WTC11 (cell line): ENCODE data around the gene FTCD.

Experiments used
- ATF2 ChIP-seq: sonication (generic); formaldehyde crosslinking; IDR thresholded peaks from 2 replicates; pipeline ENCODE4 v1.8.1; 2022; ENCODE audit warnings: low read depth, missing genetic modification reagents, borderline replicate concordance
- ESRRA ChIP-seq: sonication (generic); formaldehyde crosslinking; IDR thresholded peaks from 2 replicates; pipeline ENCODE4 v1.8.1; 2022; ENCODE audit warnings: mild to moderate bottlenecking, missing genetic modification reagents, borderline replicate concordance
- GTF2I ChIP-seq: fragments of 250-450 bp; sonication (Bioruptor Pico); conservative IDR thresholded peaks from 2 replicates; pipeline ENCODE4 v1.4.0; 2021; ENCODE audit warnings: mild to moderate bottlenecking
- SP1 ChIP-seq: sonication (generic); formaldehyde crosslinking; conservative IDR thresholded peaks from 2 replicates; pipeline ENCODE4 v1.8.1; 2022; ENCODE audit warnings: missing genetic modification reagents
- TEAD4 ChIP-seq: sonication (generic); formaldehyde crosslinking; IDR thresholded peaks from 2 replicates; pipeline ENCODE4 v1.8.0; 2022; ENCODE audit warnings: mild to moderate bottlenecking, missing genetic modification reagents
- TF ChIP-seq, protein P1 (sequence below): sonication (generic); formaldehyde crosslinking; IDR thresholded peaks from 2 replicates; pipeline ENCODE4 v1.8.0; 2022; ENCODE audit warnings: mild to moderate bottlenecking, missing genetic modification reagents
- TF ChIP-seq, protein P2 (sequence below): fragments of 200-600 bp; IDR thresholded peaks from 2 replicates; pipeline ENCODE4 v1.8.0; 2022; ENCODE audit warnings: antibody characterized with exemption
- TF ChIP-seq, protein P3 (sequence below): sonication (generic); formaldehyde crosslinking; IDR thresholded peaks from 2 replicates; pipeline ENCODE4 v1.8.0; 2022; ENCODE audit warnings: mild to moderate bottlenecking, missing genetic modification reagents

GRCh38 chr21:46182548-46183336, 27.4 kb upstream of the FTCD start:
- TF ChIP-seq TEAD4 (no peak), GTF2I (CRISPR knock-in tag) (no peak), ATF2 (CRISPR knock-in tag) (no peak), ESRRA (CRISPR knock-in tag) (no peak), SP1 (CRISPR knock-in tag) (no peak)
- TF ChIP-seq, protein P1, sequence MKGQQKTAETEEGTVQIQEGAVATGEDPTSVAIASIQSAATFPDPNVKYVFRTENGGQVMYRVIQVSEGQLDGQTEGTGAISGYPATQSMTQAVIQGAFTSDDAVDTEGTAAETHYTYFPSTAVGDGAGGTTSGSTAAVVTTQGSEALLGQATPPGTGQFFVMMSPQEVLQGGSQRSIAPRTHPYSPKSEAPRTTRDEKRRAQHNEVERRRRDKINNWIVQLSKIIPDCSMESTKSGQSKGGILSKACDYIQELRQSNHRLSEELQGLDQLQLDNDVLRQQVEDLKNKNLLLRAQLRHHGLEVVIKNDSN: no peak
- TF ChIP-seq, protein P2, sequence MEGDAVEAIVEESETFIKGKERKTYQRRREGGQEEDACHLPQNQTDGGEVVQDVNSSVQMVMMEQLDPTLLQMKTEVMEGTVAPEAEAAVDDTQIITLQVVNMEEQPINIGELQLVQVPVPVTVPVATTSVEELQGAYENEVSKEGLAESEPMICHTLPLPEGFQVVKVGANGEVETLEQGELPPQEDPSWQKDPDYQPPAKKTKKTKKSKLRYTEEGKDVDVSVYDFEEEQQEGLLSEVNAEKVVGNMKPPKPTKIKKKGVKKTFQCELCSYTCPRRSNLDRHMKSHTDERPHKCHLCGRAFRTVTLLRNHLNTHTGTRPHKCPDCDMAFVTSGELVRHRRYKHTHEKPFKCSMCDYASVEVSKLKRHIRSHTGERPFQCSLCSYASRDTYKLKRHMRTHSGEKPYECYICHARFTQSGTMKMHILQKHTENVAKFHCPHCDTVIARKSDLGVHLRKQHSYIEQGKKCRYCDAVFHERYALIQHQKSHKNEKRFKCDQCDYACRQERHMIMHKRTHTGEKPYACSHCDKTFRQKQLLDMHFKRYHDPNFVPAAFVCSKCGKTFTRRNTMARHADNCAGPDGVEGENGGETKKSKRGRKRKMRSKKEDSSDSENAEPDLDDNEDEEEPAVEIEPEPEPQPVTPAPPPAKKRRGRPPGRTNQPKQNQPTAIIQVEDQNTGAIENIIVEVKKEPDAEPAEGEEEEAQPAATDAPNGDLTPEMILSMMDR: no peak
- TF ChIP-seq, protein P3, sequence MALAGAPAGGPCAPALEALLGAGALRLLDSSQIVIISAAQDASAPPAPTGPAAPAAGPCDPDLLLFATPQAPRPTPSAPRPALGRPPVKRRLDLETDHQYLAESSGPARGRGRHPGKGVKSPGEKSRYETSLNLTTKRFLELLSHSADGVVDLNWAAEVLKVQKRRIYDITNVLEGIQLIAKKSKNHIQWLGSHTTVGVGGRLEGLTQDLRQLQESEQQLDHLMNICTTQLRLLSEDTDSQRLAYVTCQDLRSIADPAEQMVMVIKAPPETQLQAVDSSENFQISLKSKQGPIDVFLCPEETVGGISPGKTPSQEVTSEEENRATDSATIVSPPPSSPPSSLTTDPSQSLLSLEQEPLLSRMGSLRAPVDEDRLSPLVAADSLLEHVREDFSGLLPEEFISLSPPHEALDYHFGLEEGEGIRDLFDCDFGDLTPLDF (CRISPR knock-in tag): no peak
